ENCODE data around the gene NLRC5.
A peak's percentile ranks its signal among the peaks of the same experiment; 100 is the strongest.

Gene NLRC5

DNA sequence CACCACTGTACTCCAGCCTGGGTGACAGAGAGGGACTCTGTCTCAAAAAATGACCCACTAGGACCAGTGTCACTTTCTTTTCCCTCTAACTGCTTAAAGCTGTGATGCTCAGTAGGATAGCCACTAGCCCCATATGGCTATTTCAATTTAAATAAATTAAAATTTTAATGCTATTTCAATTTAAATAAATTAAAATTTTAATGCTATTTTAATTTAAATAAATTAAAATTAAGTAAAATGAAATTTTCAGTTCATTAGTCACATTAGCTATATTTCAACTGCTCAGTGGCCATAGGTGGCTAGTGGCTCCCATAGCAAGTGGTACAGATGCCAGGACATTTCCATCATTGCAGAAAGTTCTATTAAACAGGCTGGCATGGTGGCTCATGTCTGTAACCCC lies 43.0 kb downstream of the NLRC5 start:
- Histone ChIP-seq H3K4ac (ENCODE audit: low read length) (no peak overlapping the region), H4K8ac (ENCODE audit: low read depth, low read length) (no peak overlapping the region), H3K4me2 (ENCODE audit: insufficient read depth, low read length, poor library complexity, severe bottlenecking) (no peak overlapping the region), H3K14ac (ENCODE audit: low read length) (no peak overlapping the region), H2BK12ac (ENCODE audit: low read length) (no peak overlapping the region), H3K4me3 (ENCODE audit: low read length in 2 of 2) (no peak overlapping the region), H2BK120ac (ENCODE audit: low read depth, low read length) (no peak overlapping the region), H3K4me1 (ENCODE audit: control insufficient read depth in 2 of 2, insufficient read depth in 1 of 2, low read depth in 1 of 2, low read length in 2 of 2) (peaks cover 0 to 2% of the 10 kb centered on the region in 2 donors), H4K91ac (ENCODE audit: low read depth, low read length, poor library complexity) (no peak overlapping the region), H3K23ac (ENCODE audit: low read depth, low read length, poor library complexity) (no peak overlapping the region), H3K18ac (ENCODE audit: low read length) (no peak overlapping the region), H2AK5ac (ENCODE audit: low read depth, low read length) (no peak overlapping the region), H2AFZ (ENCODE audit: low read length) (no peak overlapping the region), H2BK15ac (ENCODE audit: low read length) (no peak overlapping the region), H3K27me3 (ENCODE audit: control insufficient read depth in 3 of 3, insufficient read depth in 3 of 3, low read depth in 1 of 3, low read length in 3 of 3) (peaks cover 0 to 34% (median 0%) of the 10 kb centered on the region in 3 experiments), H3K9ac (ENCODE audit: low read depth, low read length, poor library complexity) (no peak overlapping the region), H3K27ac (replicated peaks; ENCODE audit: low read length) (no peak overlapping the region), H2BK5ac (ENCODE audit: low read length) (no peak overlapping the region), H3K79me1 (ENCODE audit: low read depth, low read length) (no peaks in the 10 kb centered on the region), H3K9me3 (replicated peaks in 1 of 2; ENCODE audit: control insufficient read depth in 2 of 2, insufficient read depth in 1 of 2, low read depth in 1 of 2, low read length in 2 of 2) (no peaks in the 10 kb centered on the region), H3K36me3 (replicated peaks in 1 of 2; ENCODE audit: control insufficient read depth in 2 of 2, insufficient read depth in 2 of 2, low read length in 2 of 2) (no peaks in the 10 kb centered on the region)
- no peak for DNase-seq (ENCODE audit: low spot score)

DNA sequence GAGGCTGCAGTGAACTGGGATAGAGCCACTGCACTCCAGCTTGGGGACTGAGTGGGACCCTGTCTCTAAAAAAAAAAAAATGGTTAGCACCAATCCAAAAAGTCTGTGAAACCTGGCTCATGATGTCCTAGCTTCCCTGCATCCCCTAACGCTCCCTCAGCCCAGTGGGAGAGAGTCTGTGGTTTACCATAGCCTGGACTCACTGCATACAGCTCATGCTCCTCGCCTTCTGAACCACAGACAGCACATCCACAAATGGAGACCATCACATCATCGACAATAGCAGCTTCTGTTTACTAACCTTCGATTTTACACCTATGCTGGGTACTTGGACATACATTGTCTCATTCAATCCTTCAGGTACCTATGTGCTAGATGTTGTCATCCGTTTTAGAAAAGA lies 43.6 kb downstream of the NLRC5 start:
- peaks cover 0 to under 1% of the 10 kb centered on the region in 2 donors for H3K4me1 ChIP-seq (ENCODE audit: control insufficient read depth in 2 of 2, insufficient read depth in 1 of 2, low read depth in 1 of 2, low read length in 2 of 2)
- H3K4ac ChIP-seq (ENCODE audit: low read length) = no peak overlapping the region
- H2BK120ac ChIP-seq (ENCODE audit: low read depth, low read length) = no peak overlapping the region
- no peak overlapping the region for H4K91ac ChIP-seq (ENCODE audit: low read depth, low read length, poor library complexity)
- H3K9me3 ChIP-seq (replicated peaks in 1 of 2; ENCODE audit: control insufficient read depth in 2 of 2, insufficient read depth in 1 of 2, low read depth in 1 of 2, low read length in 2 of 2) = no peaks in the 10 kb centered on the region
- no peak overlapping the region for H3K23ac ChIP-seq (ENCODE audit: low read depth, low read length, poor library complexity)
- H2BK15ac ChIP-seq (ENCODE audit: low read length) = no peak overlapping the region
- no peaks in the 10 kb centered on the region for H3K79me1 ChIP-seq (ENCODE audit: low read depth, low read length)
- no peak overlapping the region for H3K18ac ChIP-seq (ENCODE audit: low read length)
- H2BK5ac ChIP-seq (ENCODE audit: low read length) = no peak overlapping the region
- no CpG with 5 or more reads among the region's 5 CpGs for WGBS, 2 donors (ENCODE audit: extremely low coverage in 2 of 2, insufficient read length in 2 of 2, insufficient replicate concordance in 1 of 2)
- no peak overlapping the region for H2AFZ ChIP-seq (ENCODE audit: low read length)
- no peak overlapping the region for H3K4me2 ChIP-seq (ENCODE audit: insufficient read depth, low read length, poor library complexity, severe bottlenecking)
- no peak overlapping the region for H4K8ac ChIP-seq (ENCODE audit: low read depth, low read length)
- no peak overlapping the region for H2AK5ac ChIP-seq (ENCODE audit: low read depth, low read length)
- no peak overlapping the region for H3K14ac ChIP-seq (ENCODE audit: low read length)
- no peak overlapping the region for H3K9ac ChIP-seq (ENCODE audit: low read depth, low read length, poor library complexity)
- H3K27ac ChIP-seq (replicated peaks; ENCODE audit: low read length) = no peak overlapping the region
- no peak overlapping the region for H3K4me3 ChIP-seq (ENCODE audit: low read length in 2 of 2)
- no peak overlapping the region for H2BK12ac ChIP-seq (ENCODE audit: low read length)
- DNase-seq (ENCODE audit: low spot score) = no peak
- no peaks in the 10 kb centered on the region for H3K36me3 ChIP-seq (replicated peaks in 1 of 2; ENCODE audit: control insufficient read depth in 2 of 2, insufficient read depth in 2 of 2, low read length in 2 of 2)
- H3K27me3 ChIP-seq (ENCODE audit: control insufficient read depth in 3 of 3, insufficient read depth in 3 of 3, low read depth in 1 of 3, low read length in 3 of 3) = peaks cover 0 to 39% (median 0%) of the 10 kb centered on the region in 3 experiments

DNA sequence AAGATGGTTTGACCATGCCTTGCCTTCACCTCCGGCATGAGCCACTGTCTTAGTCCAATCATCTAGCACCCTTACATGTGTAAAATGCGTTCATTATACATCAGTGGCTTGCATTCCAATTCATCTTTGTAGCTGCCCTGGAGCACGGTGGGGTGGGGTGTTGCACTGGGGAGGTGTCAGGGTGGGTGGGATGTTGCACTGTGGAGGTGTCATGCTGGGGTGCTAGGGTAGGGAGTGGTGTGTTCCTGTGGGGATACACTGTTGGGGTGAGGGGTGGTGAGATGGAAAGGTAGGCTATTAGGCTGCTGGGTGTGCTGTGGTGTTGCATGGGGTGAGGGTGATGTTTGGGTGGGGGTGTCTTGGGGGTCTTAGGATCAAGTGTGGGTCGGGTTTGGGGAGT lies 47.0 kb downstream of the NLRC5 start:
- H3K9ac ChIP-seq (ENCODE audit: low read depth, low read length, poor library complexity) = peak overlapping the region; percentile 2
- H3K36me3 ChIP-seq (replicated peaks in 1 of 2; ENCODE audit: control insufficient read depth in 2 of 2, insufficient read depth in 2 of 2, low read length in 2 of 2) = no peaks in the 10 kb centered on the region
- H3K18ac ChIP-seq (ENCODE audit: low read length) = no peak overlapping the region
- peaks cover 2 to 4% of the 10 kb centered on the region in 2 donors for H3K9me3 ChIP-seq (replicated peaks in 1 of 2; ENCODE audit: control insufficient read depth in 2 of 2, insufficient read depth in 1 of 2, low read depth in 1 of 2, low read length in 2 of 2)
- no peaks in the 10 kb centered on the region for H3K4me1 ChIP-seq (ENCODE audit: control insufficient read depth in 2 of 2, insufficient read depth in 1 of 2, low read depth in 1 of 2, low read length in 2 of 2)
- H3K4me3 ChIP-seq (ENCODE audit: low read length in 2 of 2) = no peak overlapping the region
- H4K8ac ChIP-seq (ENCODE audit: low read depth, low read length) = no peak overlapping the region
- no peak overlapping the region for H2BK5ac ChIP-seq (ENCODE audit: low read length)
- H2BK15ac ChIP-seq (ENCODE audit: low read length) = no peak overlapping the region
- H3K14ac ChIP-seq (ENCODE audit: low read length) = no peak overlapping the region
- no peak for DNase-seq (ENCODE audit: low spot score)
- H2BK12ac ChIP-seq (ENCODE audit: low read length) = no peak overlapping the region
- H2AK5ac ChIP-seq (ENCODE audit: low read depth, low read length) = no peak overlapping the region
- H3K4ac ChIP-seq (ENCODE audit: low read length) = no peak overlapping the region
- H3K23ac ChIP-seq (ENCODE audit: low read depth, low read length, poor library complexity) = no peak overlapping the region
- no peak overlapping the region for H3K27ac ChIP-seq (replicated peaks; ENCODE audit: low read length)
- H3K27me3 ChIP-seq (ENCODE audit: control insufficient read depth in 3 of 3, insufficient read depth in 3 of 3, low read depth in 1 of 3, low read length in 3 of 3) = peaks cover 0 to 37% (median 0%) of the 10 kb centered on the region in 3 experiments
- H3K79me1 ChIP-seq (ENCODE audit: low read depth, low read length) = no peaks in the 10 kb centered on the region
- no CpG with 5 or more reads among the region's 4 CpGs for WGBS, 2 donors (ENCODE audit: extremely low coverage in 2 of 2, insufficient read length in 2 of 2, insufficient replicate concordance in 1 of 2)
- no peak overlapping the region for H4K91ac ChIP-seq (ENCODE audit: low read depth, low read length, poor library complexity)
- no peak overlapping the region for H2AFZ ChIP-seq (ENCODE audit: low read length)
- no peak overlapping the region for H3K4me2 ChIP-seq (ENCODE audit: insufficient read depth, low read length, poor library complexity, severe bottlenecking)
- H2BK120ac ChIP-seq (ENCODE audit: low read depth, low read length) = no peak overlapping the region

DNA sequence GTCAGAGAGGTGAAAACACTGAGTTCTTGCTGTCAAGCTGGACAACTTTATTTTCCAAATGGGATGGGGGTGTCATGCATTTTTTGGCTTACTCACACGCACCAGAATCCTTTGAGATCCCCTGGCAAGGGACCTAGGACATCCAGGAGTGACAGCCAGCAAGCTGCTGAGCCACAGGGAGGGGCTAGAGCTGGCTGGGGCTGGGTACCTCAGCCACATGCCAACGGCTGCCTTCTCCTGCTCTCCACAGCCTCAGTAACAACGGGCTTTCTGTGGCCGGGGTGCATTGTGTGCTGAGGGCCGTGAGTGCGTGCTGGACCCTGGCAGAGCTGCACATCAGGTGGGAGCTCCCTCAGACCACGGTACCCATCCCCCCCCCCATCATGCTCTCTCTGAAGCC lies 47.6 kb downstream of the NLRC5 start:
- Histone ChIP-seq H3K27me3 (ENCODE audit: control insufficient read depth in 3 of 3, insufficient read depth in 3 of 3, low read depth in 1 of 3, low read length in 3 of 3) (peaks cover 0 to 37% (median 0%) of the 10 kb centered on the region in 3 experiments), H3K4ac (ENCODE audit: low read length) (no peak overlapping the region), H3K27ac (replicated peaks; ENCODE audit: low read length) (no peak overlapping the region), H4K91ac (ENCODE audit: low read depth, low read length, poor library complexity) (no peak overlapping the region), H3K18ac (ENCODE audit: low read length) (peak overlapping the region; percentile 15), H2BK15ac (ENCODE audit: low read length) (no peak overlapping the region), H3K23ac (ENCODE audit: low read depth, low read length, poor library complexity) (peak overlapping the region; percentile 34), H3K4me1 (ENCODE audit: control insufficient read depth in 2 of 2, insufficient read depth in 1 of 2, low read depth in 1 of 2, low read length in 2 of 2) (no peaks in the 10 kb centered on the region), H3K79me1 (ENCODE audit: low read depth, low read length) (no peaks in the 10 kb centered on the region), H2BK120ac (ENCODE audit: low read depth, low read length) (no peak overlapping the region), H2BK5ac (ENCODE audit: low read length) (no peak overlapping the region), H3K9me3 (replicated peaks in 1 of 2; ENCODE audit: control insufficient read depth in 2 of 2, insufficient read depth in 1 of 2, low read depth in 1 of 2, low read length in 2 of 2) (peaks cover 2 to 4% of the 10 kb centered on the region in 2 donors), H3K14ac (ENCODE audit: low read length) (no peak overlapping the region), H3K36me3 (replicated peaks in 1 of 2; ENCODE audit: control insufficient read depth in 2 of 2, insufficient read depth in 2 of 2, low read length in 2 of 2) (no peaks in the 10 kb centered on the region), H4K8ac (ENCODE audit: low read depth, low read length) (no peak overlapping the region), H3K4me2 (ENCODE audit: insufficient read depth, low read length, poor library complexity, severe bottlenecking) (no peak overlapping the region), H2BK12ac (ENCODE audit: low read length) (no peak overlapping the region), H3K9ac (ENCODE audit: low read depth, low read length, poor library complexity) (no peak overlapping the region), H2AK5ac (ENCODE audit: low read depth, low read length) (no peak overlapping the region), H3K4me3 (ENCODE audit: low read length in 2 of 2) (no peak overlapping the region), H2AFZ (ENCODE audit: low read length) (no peak overlapping the region)
- DNase-seq (ENCODE audit: low spot score) = no peak
- WGBS, 2 donors (ENCODE audit: extremely low coverage in 2 of 2, insufficient read length in 2 of 2, insufficient replicate concordance in 1 of 2) = no CpG with 5 or more reads among the region's 7 CpGs
